A549 (cell line): Measurements from ENCODE around the gene EML2. TPM values are rescaled to one million over a fixed set of nuclear protein-coding genes. Genes with fewer than 3 reads are reported as not detected.
A peak's percentile ranks its signal among the peaks of the same experiment; 100 is the strongest.

Experiments
- ATAC-seq, 2 experiments: fragments of 200-7000 bp in 1 of 2; fragments of >200 bp in 1 of 2; cut with Nextera tagmentation in 1 of 2; cut with Tn5 transposase in 1 of 2; 3 replicates each; pipeline versions ENCODE4 v1.8.0 to v1.9.1; 2018 to 2020; ENCODE audit warnings: mild to moderate bottlenecking in 1 of 2, moderate library complexity in 1 of 2
- CTCF ChIA-PET: fragments of 300-600 bp; sonication (Branson Sonifier 250); formaldehyde crosslinking; extraction: SDS; loops from one replicate; lab custom pipeline; 2021; ENCODE audit warnings: antibody characterized with exemption, inconsistent platforms; lab: Yijun Ruan, JAX
- POLR2A ChIA-PET: fragments of 350-600 bp; formaldehyde crosslinking; extraction: SDS; loops from one replicate; lab custom pipeline; 2021; ENCODE audit warnings: antibody characterized with exemption, inconsistent platforms; lab: Yijun Ruan, JAX
- DNase-seq, 2 experiments: peaks; one replicate each; pipeline versions ENCODE4 v3.0.0 to v3.0.0-alpha.2; 2011 to 2016; ENCODE audit warnings: low read depth in 1 of 2, low spot score in 1 of 2
- FAIRE-seq: peaks from 2 replicates; lab custom pipeline; 2011; peaks lifted over from hg19 to GRCh38; lab: Jason Lieb, UNC
- H3K27ac ChIP-seq, 2 experiments: fragments of >200 bp; sonication (Bioruptor Twin); formaldehyde crosslinking; 3 replicates each; pipeline ENCODE4 v1.5.1; 2016 to 2017
- H3K4me1 ChIP-seq: fragments of >200 bp; sonication (Bioruptor Twin); formaldehyde crosslinking; 3 replicates; pipeline ENCODE4 v1.6.1; 2016
- H3K4me2 ChIP-seq: fragments of >200 bp; sonication (Bioruptor Twin); formaldehyde crosslinking; 3 replicates; pipeline ENCODE4 v1.6.1; 2016
- H3K4me3 ChIP-seq: fragments of >200 bp; sonication (Bioruptor Twin); formaldehyde crosslinking; 3 replicates; pipeline ENCODE4 v1.5.1; 2016
- H3K9me3 ChIP-seq: fragments of >200 bp; sonication (Bioruptor Twin); formaldehyde crosslinking; 3 replicates; pipeline ENCODE4 v1.6.1; 2016
- ATOH8 ChIP-seq: fragments of 250-450 bp; sonication (Bioruptor Pico); IDR thresholded peaks from 2 replicates; pipeline ENCODE4 v1.5.0; 2020; ENCODE audit warnings: low read depth, mild to moderate bottlenecking, moderate library complexity
- CBX2 ChIP-seq: fragments of 200-600 bp; sonication (generic); IDR thresholded peaks from 2 replicates; pipeline ENCODE4 v1.6.1; 2016; ENCODE audit warnings: low read depth, mild to moderate bottlenecking, borderline replicate concordance
- CTCF ChIP-seq: fragments of >200 bp; sonication (Bioruptor Twin); formaldehyde crosslinking; IDR thresholded peaks from 3 replicates; pipeline ENCODE4 v1.5.1; 2016
- EHMT2 ChIP-seq: fragments of 200-600 bp; sonication (generic); IDR thresholded peaks from 2 replicates; pipeline ENCODE4 v1.6.1; 2016; ENCODE audit warnings: antibody characterized with exemption, low read depth, mild to moderate bottlenecking, moderate library complexity
- ESRRA ChIP-seq: fragments of 150-350 bp; IDR thresholded peaks from 2 replicates; pipeline ENCODE4 v1.6.1; 2014; ENCODE audit warnings: mild to moderate bottlenecking, low read length, borderline replicate concordance
- FOSB ChIP-seq: fragments of 250-450 bp; sonication (Bioruptor Pico); IDR thresholded peaks from 2 replicates; pipeline ENCODE4 v1.5.0; 2020; ENCODE audit warnings: mild to moderate bottlenecking, moderate library complexity
- FOSL2 ChIP-seq, 2 experiments: fragments of 450-650 bp in 1 of 2; fragments of >200 bp in 1 of 2; sonication (Bioruptor Twin) in 1 of 2; formaldehyde crosslinking; IDR thresholded peaks; 2 replicates each; pipeline versions ENCODE4 v1.5.0 to v1.6.1; 2016 to 2020; ENCODE audit warnings: mild to moderate bottlenecking in 1 of 2, moderate library complexity in 1 of 2
- FOXS1 ChIP-seq: fragments of 250-450 bp; sonication (Bioruptor Pico); IDR thresholded peaks from 2 replicates; pipeline ENCODE4 v1.5.0; 2020; ENCODE audit warnings: mild to moderate bottlenecking, moderate library complexity
- HMGXB4 ChIP-seq: fragments of 250-450 bp; sonication (Bioruptor Pico); IDR thresholded peaks from 2 replicates; pipeline ENCODE4 v1.5.0; 2021; ENCODE audit warnings: mild to moderate bottlenecking, moderate library complexity, borderline replicate concordance
- HOXA7 ChIP-seq: fragments of 250-450 bp; sonication (Bioruptor Pico); IDR thresholded peaks from 2 replicates; pipeline ENCODE4 v1.5.0; 2020; ENCODE audit warnings: mild to moderate bottlenecking, moderate library complexity
- HOXB13 ChIP-seq: fragments of 250-450 bp; sonication (Bioruptor Pico); IDR thresholded peaks from 2 replicates; pipeline ENCODE4 v1.5.0; 2020; ENCODE audit warnings: low read depth, mild to moderate bottlenecking, moderate library complexity
- KDM5A ChIP-seq: fragments of 200-600 bp; sonication (generic); IDR thresholded peaks from 2 replicates; pipeline ENCODE4 v1.6.1; 2016; ENCODE audit warnings: antibody characterized with exemption, mild to moderate bottlenecking
- MAFK ChIP-seq: fragments of 450-650 bp; IDR thresholded peaks from 2 replicates; pipeline ENCODE4 v1.6.1; 2014; ENCODE audit not compliant: partially characterized antibody
- MYC ChIP-seq: IDR thresholded peaks from 2 replicates; pipeline ENCODE4 v1.6.1; 2012; ENCODE audit warnings: mild to moderate bottlenecking, inconsistent platforms, low read length, improper control_type of control experiment, borderline replicate concordance
- PBX3 ChIP-seq: IDR thresholded peaks from 2 replicates; pipeline ENCODE4 v1.6.1; 2012
- POLR2A ChIP-seq: IDR thresholded peaks from 2 replicates; pipeline ENCODE4 v1.6.1; 2012; ENCODE audit warnings: mild to moderate bottlenecking, low read length
- POLR2AphosphoS2 ChIP-seq: conservative IDR thresholded peaks from 2 replicates; pipeline ENCODE4 v1.6.1; 2012; ENCODE audit warnings: low read length, improper control_type of control experiment, inconsistent platforms
- ZC3H11A ChIP-seq: fragments of 450-650 bp; IDR thresholded peaks from 2 replicates; pipeline ENCODE4 v1.6.1; 2014; ENCODE audit warnings: antibody characterized with exemption, mild to moderate bottlenecking
- ZFP36 ChIP-seq: fragments of 450-650 bp; IDR thresholded peaks from 2 replicates; pipeline ENCODE4 v1.6.1; 2014; ENCODE audit warnings: borderline replicate concordance; ENCODE audit not compliant: partially characterized antibody
- ZNF302 ChIP-seq: fragments of 250-450 bp; sonication (Bioruptor Pico); IDR thresholded peaks from 2 replicates; pipeline ENCODE4 v1.9.0; 2021; ENCODE audit warnings: inconsistent platforms, mild to moderate bottlenecking, moderate library complexity
- ZSCAN20 ChIP-seq: fragments of 250-450 bp; sonication (Bioruptor Pico); IDR thresholded peaks from 2 replicates; pipeline ENCODE4 v1.8.0; 2022; ENCODE audit warnings: mild to moderate bottlenecking, moderate library complexity
- WGBS: methylation state at CpG from one replicate; pipeline ENCODE4 v1.1.6; 2017; ENCODE audit errors: missing lambda C conversion rate; 5-methylcytosine and 5-hydroxymethylcytosine counted together
- polyA plus RNA-seq, 4 experiments: library from polyadenylated mRNA; depleted of rRNA in 3 of 4; stranded (reverse); fragments of >200 nt; fragmentation: RNase III in 1 of 4; extraction: RNeasy Plus Mini Kit Qiagen cat#74134 plus additional on column Dnase treatment in 1 of 4; gene quantifications; 2 replicates in 3 of 4; 3 replicates in 1 of 4; pipeline ENCODE4 v1.2.3, GENCODE V29; 2011 to 2017

The EML2 gene
- polyA plus RNA-seq, 2 of the 4 experiments (the other 2 are of a cell fraction): 22.7 to 25.9 TPM

GRCh38 chr19:45676851-45677263 is 37.7 kb upstream of the EML2 start:
- ATAC-seq: peak; percentile 17 to 20; a peak in 5 of 6 replicates
- H3K4me1 ChIP-seq: peaks cover 10% of the 10 kb centered on the region
- ChIA-PET POLR2A (interaction anchor here (0.8 to 3.1 kb wide), 6 partner anchors 10 to 92 kb away, joined by 4 to 25 read pairs (median 5); partner anchors contain the start of genes OPA3, QPCTL and SNRPD2), CTCF (interaction anchor here (0.6 to 10.9 kb wide), 8 partner anchors 8 to 238 kb away, joined by 4 to 159 read pairs (median 8); partner anchors contain the start of genes GIPR, QPCTL and SNRPD2)
- WGBS: 62% methylated on average over 21 of the region's 28 CpGs
- peak overlapping the region in 1 of 2 experiments; percentile 70; a peak in 4 of 6 replicates for H3K27ac ChIP-seq
- peak overlapping the region; percentile 42 for H3K4me3 ChIP-seq
- no peak for TF ChIP-seq FOXS1 (CRISPR knock-in tag)
- TF ChIP-seq HMGXB4 (CRISPR knock-in tag): no peak
- no peak for TF ChIP-seq FOSL2 (IDR thresholded peaks at IDR 0.05)
- no peak for TF ChIP-seq FOSL2 (CRISPR knock-in tag; IDR thresholded peaks at IDR 0.05)
- no peak for TF ChIP-seq MAFK
- TF ChIP-seq ZSCAN20 (CRISPR knock-in tag): no peak
- no peak for TF ChIP-seq ATOH8 (CRISPR knock-in tag)
- no peak for TF ChIP-seq ZNF302 (CRISPR knock-in tag)
- TF ChIP-seq HOXA7 (CRISPR knock-in tag): no peak
- no peak for TF ChIP-seq POLR2A
- no peak for TF ChIP-seq CBX2
- no peak for TF ChIP-seq CTCF
- TF ChIP-seq HOXB13: no peak
- no peak for TF ChIP-seq ESRRA
- no peak for TF ChIP-seq ZC3H11A
- no peak for DNase-seq
- H3K4me2 ChIP-seq: peak overlapping the region; percentile 81
- no peak for FAIRE-seq
- H3K9me3 ChIP-seq: no peaks in the 10 kb centered on the region

GRCh38 chr19:45674946-45675345 is 35.7 kb upstream of the EML2 start:
- ChIA-PET CTCF (interaction anchor here (0.9 to 10.9 kb wide), 8 partner anchors 8 to 95 kb away, joined by 3 to 159 read pairs (median 4); partner anchors contain the start of genes QPCTL, SIX5 and SNRPD2), POLR2A (no interaction called here)
- ATAC-seq (no peak), FAIRE-seq (no peak), DNase-seq (no peak)
- 79% methylated on average over 7 of the region's 7 CpGs for WGBS
- H3K9me3 ChIP-seq: no peaks in the 10 kb centered on the region
- TF ChIP-seq EHMT2 (no peak), PBX3 (no peak), FOSL2 (IDR thresholded peaks at IDR 0.05) (no peak), FOSL2 (CRISPR knock-in tag; IDR thresholded peaks at IDR 0.05) (no peak), KDM5A (no peak), FOSB (CRISPR knock-in tag) (no peak), ZFP36 (no peak), POLR2AphosphoS2 (no peak), MYC (no peak), CBX2 (no peak)
- H3K27ac ChIP-seq: no peak overlapping the region
- no peak overlapping the region for H3K4me2 ChIP-seq
- H3K4me1 ChIP-seq: peaks cover 18% of the 10 kb centered on the region
- H3K4me3 ChIP-seq: no peak overlapping the region
